Measurements from ENCODE around the gene NDUFB11.

Gene NDUFB11

DNA sequence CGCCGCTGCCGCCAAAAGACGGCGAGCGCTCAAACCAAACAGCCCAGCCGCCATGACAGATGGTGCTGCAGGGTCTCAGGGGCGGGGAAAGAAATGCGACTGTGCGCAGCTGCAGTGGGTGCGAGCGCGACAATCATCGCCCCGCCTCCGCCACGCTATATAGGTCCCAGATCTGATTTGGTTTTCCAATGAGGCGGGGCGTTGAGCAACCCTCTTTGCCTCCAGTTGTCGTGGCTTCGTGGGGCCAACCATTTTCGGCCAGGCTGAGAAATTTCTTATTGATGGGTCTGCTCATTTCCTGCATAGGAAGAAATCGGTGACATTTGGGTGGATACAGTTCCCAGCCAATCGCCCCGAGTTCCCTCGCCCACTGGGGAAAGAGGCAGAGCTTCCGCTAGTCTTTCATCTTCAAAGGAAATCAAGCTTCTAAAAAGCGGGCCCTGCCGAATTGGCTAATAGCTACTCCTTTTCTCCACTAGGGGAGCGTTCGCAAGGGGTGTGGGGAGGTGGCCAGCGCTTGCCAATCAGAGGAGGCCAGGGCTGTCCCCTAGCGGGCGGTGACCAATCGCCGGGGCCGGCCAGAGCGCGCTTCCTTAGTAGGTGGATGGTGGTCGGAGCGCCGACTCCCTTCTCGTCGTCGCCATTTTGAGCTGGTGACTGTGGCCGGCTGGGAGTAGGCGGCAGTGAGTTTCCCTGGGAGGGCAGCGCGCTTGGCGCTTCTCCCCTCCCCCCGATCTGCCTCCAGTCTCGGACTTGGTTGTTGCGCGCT is at the start of gene NDUFB11, which contains the start of gene RBM10:
NDUFB11 (minus strand) TSS at position 77 of the 769 bp plus-strand sequence; CDS start at position 54, 23 bp downstream.
RBM10 (plus strand) TSS at position 596 of the 769 bp plus-strand sequence. CDS start 2,261 bp downstream, outside the sequence.
- DNase-seq, result peak; percentile 95

DNA sequence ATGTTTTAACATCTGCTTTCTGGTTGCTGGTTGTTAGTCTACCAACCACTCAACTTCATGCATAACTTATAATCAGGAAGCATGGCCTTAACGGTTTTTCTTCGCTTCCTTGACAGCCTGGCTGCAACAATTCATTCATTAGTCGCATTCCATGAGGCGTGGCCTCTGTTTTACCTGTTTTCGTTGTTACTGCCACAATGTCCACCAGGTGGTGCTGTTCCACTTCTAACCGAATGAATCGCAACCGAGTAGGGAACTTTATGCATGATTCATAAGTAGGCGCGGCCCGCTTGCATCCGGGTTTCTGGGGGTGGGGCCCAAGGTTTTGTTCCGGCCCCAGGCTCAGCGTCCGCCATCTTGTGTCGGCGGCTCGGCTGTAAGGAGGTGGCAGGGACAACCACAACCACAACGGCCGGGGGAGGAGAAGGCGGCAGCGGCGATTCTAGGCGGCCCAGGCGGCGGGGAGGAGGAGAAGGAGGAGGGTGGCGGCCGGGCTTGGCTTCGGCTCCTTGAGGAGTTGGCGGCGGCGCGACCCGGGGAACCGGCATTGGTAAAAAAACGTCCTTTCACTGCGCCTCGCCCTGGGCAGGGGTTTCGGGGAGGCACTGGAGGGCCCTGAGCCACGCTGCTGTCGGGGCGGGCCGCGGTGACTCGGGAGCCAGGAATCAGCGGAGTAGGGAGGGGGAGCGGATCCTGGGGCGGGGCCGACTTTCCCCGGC is 49.1 kb upstream of the NDUFB11 start, which contains the start of gene UBA1:
UBA1 (plus strand) TSS at position 355 of the 719 bp plus-strand sequence. CDS start 4,974 bp downstream, outside the sequence.
- DNase-seq, result peak; percentile 97

DNA sequence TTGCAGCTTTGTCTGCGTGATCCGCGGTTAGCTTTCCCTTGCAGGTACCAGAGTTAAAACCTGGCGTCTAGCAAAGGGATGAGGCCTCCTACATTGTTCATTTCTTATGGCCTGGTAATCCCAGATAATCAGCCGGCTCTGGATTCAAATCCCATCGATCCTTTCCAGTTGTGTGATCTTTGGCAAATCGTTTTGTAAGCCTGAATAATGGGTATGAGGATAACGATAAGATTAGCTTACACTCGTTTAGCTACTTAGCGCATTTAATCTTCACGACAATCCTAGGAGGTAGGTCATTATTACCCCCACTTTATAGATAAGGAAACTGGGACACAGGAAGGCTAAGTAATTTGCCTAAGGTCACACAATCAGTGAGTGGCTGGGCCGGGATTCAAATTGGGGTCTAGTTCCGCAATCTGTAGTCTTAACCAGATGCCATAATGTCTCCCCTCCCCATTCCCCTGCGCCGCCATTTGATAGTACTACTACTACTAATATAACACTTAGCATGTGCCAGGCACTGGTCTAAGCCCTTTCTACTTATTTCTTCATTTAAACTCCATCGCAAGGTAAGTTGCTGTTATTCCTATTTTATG is 47.4 kb upstream of the NDUFB11 start:
- DNase-seq, result no peak

DNA sequence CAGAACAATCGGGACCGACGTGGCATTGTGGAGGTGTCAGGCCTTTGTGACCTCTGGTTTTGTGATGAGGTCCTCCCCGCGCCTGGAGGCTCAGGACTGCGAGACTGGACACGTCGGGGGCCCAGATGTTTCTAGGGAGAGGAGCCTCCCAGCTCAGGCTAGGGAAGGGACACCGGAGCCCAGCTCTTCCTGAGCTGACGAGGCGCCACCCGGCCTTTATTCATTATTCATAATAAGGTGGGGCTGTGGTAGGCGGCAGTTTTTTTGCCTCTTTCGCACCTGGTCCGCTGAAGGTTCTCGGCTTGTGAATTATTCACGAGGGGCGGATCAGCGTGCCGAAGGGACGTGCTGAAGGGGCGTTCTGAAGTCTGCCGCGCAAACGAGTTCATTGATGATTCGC is 46.8 kb upstream of the NDUFB11 start:
- peak; percentile 72 for DNase-seq

DNA sequence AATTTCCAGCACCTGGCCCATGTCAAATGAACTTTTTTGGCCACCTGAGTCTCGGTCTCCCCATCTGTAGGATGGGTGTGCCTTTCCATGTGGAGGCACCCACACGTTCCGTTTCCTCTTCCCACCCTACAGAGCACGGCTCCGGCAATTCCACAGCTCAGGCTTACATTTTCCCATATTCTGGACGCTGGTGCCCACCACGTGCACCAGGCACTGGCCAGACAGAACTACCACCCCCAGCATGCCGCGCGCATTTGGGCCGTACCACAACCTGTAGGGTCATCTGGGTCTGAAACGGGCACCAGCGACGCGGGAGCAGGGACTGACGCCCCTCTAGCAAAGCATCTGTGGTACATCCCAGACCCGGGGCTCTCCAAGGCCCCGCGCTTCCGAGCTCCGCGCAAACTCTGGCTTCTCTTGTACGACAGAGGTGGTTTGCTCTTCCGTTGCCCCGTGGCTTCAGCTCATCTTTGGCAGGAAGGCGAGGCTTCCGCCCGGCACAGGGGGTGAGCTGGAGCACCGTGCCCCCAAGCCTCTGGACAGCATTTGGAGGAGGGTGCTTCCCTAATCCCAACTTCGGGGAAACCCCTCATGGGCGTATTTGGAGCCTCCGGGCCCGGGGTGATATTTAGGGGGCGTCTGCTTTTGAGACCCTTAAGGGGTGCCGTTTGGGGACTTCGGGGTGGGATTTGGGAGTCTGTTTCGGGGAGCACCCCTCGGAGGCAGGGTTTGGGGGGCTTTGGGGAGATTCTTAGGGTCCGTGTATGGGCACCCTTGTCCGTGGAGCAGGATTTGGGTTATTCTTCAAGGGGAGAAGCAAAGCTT is 46.2 kb upstream of the NDUFB11 start:
- peak; percentile 93 for DNase-seq

DNA sequence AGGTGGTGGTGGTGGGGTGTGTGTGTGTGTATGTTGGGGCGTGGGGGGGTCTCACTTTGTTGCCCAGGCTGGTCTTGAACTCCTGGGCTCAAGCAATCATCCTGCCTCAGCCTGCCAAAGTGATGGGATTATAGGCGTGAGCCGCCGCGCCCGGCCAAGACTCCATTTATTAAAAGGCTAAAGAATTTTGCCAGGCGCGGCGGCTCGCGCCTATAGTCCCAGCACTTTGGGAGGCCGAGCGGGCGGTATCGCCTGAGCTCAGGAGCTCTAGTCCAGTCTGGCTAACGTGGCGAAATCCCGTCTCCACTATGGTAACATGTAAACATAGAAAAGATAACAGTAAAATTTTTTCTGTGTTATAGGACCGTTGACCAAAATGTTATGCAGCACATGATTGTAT is 45.4 kb upstream of the NDUFB11 start:
- no peak for DNase-seq

DNA sequence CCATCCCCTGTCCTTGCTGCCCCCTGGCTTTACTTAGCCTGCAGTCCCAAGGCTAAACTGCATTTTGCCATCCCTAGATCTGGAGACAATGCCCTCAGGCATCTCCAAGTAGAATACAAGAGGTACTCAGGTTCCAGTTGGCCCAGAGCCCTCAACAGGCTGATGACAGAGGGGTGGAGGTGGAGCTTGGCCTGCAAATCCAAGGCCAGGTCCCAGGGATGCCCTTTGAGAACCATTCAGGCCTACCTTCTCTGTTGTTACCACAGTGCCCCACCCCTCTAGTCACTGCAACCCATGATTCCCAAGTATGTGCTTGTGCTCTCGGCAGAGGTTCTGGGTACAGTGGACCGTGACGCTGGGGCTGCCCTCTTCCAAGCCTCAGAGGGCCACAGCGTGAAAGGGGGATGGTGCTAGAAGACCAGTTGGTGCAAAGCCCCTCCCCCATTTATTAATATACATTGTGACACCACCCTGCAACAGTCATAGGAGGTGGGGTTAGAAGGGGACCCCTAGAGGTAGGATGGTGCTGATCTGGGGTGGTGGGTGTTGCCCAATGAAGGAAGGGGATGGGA is 42.7 kb upstream of the NDUFB11 start:
- DNase-seq, result no peak

DNA sequence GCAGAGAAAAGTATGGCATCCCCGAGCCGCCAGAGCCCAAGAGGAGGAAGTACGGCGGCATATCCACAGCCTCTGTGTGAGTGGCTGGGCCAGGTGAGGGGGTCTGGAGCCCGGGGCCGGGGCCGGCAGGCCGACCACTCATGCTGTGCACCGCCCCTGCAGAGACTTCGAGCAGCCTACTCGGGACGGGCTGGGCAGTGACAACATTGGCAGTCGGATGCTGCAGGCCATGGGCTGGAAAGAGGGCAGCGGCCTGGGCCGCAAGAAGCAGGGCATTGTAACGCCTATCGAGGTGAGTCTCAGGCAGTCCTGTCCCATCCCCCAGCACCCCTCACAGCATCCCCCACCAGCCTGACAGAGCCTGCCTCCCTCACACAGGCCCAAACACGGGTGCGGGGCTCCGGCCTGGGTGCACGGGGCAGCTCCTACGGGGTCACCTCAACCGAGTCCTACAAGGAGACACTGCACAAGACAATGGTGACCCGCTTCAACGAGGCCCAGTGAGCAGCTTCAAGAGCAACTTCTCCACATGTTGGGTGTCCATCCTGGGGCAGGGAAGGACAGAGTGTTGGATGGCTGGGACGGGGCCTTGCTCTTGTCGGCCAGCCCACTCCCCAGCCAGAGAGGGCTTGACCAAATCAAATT is 41.7 kb upstream of the NDUFB11 start:
- DNase-seq, result no peak

DNA sequence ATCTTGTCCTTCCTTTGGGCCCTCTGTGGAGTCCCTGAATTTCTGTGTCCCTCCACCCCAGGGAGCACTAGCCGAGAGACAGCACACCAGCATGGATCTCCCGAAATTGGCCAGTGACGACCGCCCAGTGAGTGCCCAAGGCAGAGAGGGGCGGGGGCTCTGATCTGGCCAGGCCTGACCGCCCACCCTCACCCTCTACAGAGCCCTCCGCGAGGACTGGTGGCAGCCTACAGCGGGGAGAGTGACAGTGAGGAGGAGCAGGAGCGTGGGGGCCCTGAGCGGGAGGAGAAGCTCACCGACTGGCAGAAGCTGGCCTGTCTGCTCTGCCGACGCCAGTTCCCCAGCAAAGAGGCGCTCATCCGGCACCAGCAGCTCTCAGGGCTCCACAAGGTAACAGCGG is 40.7 kb upstream of the NDUFB11 start:
- DNase-seq, result no peak

DNA sequence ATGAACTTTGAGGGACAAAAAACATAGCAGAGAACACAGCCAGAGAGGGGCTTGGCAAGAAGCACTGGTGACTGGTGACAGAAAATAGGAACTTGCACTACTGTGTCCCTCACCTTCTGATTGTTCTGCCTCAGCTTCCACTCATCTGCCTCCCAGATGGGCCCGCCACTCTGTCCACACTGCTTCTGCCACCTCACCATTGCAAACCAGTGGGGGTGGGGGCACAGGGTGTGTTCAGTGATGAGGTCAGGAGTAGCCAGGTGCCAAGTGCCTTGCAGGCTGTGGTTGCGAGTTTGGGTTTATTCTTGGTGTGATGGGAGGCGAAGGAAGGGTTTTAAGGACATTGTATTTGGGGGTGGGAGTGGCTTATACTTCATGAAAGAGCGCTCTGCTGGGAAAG is 40.0 kb upstream of the NDUFB11 start:
- no peak for DNase-seq

DNA sequence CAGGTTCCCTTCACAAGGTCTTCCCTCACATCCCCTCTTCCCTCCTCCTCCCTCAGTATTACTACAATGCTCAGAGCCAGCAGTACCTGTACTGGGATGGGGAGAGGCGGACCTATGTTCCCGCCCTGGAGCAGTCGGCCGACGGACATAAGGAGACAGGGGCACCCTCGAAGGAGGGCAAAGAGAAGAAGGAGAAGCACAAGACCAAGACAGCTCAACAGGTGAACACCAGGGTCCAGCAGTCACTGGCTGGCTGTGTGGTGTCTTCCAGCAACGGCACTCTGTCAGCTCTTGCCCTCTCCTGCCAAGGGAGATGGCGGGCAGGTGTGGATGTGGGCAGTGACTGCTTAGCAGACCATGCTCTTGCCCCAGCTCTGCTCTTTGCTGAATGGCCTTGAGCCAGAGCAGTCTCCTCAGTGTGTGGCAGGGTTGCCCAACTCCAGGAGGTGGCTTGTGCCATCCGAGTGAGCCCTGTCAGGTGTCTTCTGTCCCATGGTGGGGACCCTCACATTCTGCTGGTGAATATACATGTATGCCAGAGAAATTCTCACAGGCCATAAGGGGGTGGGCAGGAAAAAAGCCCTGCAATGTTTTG is 37.7 kb upstream of the NDUFB11 start:
- DNase-seq, result no peak

DNA sequence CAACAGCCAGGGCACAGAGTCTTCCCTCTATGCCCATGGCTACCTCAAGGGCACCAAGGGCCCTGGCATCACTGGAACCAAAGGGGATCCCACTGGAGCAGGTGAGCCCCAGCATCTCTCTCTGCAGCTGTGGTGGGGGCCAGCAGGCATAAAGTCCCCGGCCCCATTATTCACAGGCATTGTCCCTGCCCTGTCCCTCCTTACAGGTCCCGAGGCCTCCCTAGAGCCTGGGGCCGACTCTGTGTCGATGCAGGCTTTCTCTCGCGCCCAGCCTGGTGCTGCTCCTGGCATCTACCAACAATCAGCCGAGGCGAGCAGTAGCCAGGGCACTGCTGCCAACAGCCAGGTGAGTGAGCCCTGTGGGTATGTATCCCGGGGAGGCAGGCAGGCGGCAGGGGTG is 36.8 kb upstream of the NDUFB11 start:
- DNase-seq, result no peak

DNA sequence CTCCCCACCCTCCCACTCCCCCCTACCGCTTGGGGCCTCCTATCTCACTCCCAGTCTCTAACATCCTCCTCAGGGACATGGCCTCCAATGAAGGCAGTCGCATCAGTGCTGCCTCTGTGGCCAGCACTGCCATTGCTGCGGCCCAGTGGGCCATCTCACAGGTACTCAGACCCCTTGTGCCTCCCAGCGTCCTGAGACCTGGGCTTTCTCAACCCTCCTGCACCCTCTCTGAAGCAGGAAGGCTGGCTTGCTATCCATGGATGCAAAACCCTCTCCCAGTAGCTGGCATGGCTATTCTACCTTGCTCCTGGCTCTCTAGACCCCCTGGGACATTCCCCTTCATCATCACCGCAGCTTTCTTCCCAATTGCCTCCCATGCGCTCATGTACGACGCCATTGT is 35.8 kb upstream of the NDUFB11 start:
- no peak for DNase-seq

DNA sequence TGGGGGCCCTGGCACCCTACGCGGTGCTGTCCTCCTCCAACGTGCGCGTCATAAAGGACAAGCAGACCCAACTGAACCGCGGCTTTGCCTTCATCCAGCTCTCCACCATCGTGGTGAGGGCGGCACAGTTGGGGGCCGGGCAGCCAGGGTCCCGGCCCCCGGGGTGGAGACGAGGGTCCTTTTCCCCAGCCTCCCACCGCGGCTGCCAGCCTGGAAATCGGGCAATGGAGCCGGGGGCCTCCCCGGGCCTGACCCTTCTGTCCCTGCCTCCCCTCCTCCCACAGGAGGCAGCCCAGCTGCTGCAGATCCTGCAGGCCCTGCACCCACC is 35.4 kb upstream of the NDUFB11 start:
- DNase-seq, result no peak

DNA sequence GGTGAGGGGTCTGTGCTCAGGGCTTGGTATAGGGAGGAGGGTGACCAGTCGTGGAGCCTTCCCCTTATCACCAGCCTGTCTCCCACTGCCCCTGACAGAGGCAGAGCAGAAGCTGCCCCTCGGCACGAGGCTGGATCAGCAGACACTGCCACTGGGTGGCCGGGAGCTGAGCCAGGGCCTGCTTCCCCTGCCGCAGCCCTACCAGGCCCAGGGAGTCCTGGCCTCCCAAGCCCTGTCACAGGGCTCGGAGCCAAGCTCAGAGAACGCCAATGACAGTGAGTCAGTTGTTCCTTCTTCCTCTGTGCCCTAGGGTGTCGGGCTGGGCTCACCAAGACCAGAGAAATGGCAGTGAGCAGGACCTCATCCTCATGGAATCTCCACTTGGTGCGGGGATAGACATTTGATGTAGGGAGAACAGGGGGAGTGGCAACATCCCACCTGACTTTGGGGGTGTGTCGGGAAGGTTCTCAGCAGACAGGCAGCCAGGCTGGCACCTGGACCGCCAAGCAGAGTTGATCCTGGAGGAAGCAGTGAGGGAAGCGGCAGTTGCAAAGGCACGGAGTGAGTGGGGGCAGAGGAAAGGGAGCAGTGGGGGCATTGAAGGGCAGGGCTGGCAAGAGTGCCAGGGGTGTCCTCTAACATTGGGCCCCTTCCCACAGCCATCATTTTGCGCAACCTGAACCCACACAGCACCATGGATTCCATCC is 34.9 kb upstream of the NDUFB11 start:
- no peak for DNase-seq

DNA sequence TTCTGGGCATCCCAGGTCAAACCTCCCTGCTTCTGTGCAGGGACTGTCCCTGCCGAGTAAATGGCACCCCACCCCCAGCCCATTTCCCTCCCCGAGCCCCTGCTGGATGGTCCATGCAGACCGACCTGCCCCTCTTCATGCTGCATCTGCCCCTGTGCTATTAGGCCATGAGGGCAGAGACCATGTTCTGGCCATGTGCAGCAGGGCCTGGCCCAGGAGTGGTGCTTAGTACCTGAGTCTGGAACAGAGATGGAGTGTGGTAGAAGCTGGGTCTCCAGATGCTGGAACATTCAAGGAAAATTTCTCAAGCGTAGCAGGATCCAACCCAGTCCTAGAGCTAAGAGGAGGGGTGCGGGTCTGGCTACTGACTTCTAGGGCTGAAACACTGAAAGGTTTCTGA is 33.8 kb upstream of the NDUFB11 start:
- no peak for DNase-seq

DNA sequence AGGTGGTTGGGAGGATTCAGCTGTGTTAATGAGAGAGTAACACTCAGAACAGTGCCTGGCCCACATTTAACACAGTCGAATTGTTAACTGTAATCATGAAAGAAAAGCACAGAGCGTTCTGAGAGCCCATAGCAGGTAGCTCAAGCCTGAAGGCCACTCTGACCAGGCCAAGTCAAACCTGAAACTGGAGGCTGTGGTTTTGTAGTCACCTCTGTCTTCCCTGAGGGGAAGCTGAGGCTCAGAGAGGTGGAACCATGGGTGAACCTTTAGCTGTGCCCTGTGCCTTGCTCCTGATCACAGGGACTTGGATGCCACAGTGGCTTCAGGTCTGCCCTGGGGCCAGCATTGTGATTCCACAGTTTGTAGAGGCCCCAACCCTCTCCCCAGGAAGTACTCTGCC is 32.6 kb upstream of the NDUFB11 start:
- no peak for DNase-seq

DNA sequence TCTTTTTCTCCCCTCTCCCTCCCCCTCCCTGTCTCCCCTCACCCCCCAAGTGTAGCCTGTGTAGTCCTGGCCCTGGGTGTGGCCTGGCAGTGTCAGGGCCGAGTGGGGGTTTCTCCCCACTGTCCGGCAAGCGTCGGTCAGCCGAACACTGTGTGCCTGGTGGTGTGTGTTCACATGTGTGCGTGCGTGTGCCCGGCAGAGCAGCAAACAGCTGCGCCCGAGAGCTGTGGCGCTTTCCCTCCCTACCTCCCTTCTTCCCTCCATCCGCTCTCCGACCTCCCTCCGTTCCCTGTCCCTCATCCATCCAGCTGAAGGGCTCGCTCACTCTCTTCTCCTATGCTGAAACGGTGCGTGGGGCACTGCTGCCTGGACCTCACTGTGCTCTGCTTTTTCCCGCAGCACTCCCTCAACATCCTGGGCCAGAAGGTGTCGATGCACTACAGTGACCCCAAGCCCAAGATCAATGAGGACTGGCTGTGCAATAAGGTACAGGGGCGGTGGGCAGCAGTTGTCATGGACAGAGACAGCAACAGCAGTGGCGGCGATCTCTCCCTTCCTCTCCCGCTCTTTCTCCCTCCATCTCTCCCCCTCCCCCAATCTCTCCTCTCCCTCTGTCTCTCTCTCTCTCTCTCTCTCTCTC is 31.7 kb upstream of the NDUFB11 start:
- no peak for DNase-seq

DNA sequence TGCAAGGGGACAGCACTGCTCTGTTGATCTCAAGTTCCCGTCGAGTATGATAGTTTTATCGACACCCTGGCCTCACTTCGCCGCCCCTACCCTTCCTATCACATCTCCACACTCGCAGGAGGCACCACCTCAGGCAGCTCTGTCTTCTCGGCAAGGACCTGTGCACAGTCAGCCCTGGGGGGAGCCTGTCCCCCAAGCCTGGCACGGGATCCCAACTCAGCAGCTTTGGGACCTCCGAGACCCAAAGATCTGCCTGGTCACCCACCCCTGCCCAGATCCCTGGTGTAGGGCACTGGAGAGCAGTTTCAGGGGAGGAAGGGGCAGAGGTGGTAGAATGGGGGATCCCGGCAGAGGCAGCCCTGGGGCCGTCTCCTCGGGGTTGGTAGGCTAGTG is 31.1 kb upstream of the NDUFB11 start:
- no peak for DNase-seq

DNA sequence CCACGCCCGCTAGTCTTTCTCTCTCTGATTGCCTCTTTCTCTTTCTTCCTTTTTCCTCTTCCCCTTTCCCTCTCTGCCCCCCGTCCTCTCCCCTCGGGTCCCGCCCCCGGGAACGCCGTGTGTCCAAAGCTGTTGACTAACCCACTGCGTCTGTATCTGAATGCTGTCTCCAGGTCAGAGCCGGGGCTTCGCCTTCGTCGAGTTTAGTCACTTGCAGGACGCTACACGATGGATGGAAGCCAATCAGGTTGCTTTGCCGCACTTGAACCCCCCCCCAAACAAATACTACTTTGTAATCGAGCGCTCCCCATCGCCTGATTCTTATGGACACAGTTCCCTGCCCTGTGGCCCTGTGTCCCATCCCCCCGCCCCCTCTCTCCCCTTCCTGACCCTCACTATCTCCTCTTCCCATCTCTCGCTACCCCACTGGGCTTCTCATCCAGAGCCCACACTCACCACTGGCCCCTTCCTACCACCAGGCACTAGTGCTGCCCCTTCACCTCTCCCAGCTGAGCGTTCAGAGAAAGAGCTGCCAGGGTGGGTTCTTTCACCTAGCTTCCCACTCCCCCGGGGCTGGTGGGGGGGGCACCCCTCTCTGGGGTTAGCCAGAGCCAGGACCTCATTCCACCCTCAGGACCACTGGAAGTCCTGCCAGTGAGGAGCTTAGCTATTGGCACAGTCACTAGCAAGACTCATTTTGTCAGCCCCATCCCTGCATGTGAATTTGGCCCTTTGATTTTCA is 30.5 kb upstream of the NDUFB11 start:
- no peak for DNase-seq
